IPS-18c (cell line): ENCODE measurements around the gene CILP.
"Not testable (repeated sequence)": the region's sequence is repeated elsewhere in the genome, so short reads cannot be mapped to it uniquely, and the experiment has no call there.

Experiments
- H3K4me3 ChIP-seq: 2 replicates; pipeline ENCODE4 v1.7.0; 2013; ENCODE audit warnings: low read depth, mild to moderate bottlenecking, low read length, moderate library complexity; ENCODE audit not compliant: insufficient read depth
- H3K9me3 ChIP-seq: one replicate; pipeline ENCODE4 v1.6.1; 2013; ENCODE audit warnings: mild to moderate bottlenecking, low read length, moderate library complexity; ENCODE audit not compliant: control insufficient read depth, insufficient read depth

CILP gene, protein sequence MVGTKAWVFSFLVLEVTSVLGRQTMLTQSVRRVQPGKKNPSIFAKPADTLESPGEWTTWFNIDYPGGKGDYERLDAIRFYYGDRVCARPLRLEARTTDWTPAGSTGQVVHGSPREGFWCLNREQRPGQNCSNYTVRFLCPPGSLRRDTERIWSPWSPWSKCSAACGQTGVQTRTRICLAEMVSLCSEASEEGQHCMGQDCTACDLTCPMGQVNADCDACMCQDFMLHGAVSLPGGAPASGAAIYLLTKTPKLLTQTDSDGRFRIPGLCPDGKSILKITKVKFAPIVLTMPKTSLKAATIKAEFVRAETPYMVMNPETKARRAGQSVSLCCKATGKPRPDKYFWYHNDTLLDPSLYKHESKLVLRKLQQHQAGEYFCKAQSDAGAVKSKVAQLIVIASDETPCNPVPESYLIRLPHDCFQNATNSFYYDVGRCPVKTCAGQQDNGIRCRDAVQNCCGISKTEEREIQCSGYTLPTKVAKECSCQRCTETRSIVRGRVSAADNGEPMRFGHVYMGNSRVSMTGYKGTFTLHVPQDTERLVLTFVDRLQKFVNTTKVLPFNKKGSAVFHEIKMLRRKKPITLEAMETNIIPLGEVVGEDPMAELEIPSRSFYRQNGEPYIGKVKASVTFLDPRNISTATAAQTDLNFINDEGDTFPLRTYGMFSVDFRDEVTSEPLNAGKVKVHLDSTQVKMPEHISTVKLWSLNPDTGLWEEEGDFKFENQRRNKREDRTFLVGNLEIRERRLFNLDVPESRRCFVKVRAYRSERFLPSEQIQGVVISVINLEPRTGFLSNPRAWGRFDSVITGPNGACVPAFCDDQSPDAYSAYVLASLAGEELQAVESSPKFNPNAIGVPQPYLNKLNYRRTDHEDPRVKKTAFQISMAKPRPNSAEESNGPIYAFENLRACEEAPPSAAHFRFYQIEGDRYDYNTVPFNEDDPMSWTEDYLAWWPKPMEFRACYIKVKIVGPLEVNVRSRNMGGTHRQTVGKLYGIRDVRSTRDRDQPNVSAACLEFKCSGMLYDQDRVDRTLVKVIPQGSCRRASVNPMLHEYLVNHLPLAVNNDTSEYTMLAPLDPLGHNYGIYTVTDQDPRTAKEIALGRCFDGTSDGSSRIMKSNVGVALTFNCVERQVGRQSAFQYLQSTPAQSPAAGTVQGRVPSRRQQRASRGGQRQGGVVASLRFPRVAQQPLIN

DNA sequence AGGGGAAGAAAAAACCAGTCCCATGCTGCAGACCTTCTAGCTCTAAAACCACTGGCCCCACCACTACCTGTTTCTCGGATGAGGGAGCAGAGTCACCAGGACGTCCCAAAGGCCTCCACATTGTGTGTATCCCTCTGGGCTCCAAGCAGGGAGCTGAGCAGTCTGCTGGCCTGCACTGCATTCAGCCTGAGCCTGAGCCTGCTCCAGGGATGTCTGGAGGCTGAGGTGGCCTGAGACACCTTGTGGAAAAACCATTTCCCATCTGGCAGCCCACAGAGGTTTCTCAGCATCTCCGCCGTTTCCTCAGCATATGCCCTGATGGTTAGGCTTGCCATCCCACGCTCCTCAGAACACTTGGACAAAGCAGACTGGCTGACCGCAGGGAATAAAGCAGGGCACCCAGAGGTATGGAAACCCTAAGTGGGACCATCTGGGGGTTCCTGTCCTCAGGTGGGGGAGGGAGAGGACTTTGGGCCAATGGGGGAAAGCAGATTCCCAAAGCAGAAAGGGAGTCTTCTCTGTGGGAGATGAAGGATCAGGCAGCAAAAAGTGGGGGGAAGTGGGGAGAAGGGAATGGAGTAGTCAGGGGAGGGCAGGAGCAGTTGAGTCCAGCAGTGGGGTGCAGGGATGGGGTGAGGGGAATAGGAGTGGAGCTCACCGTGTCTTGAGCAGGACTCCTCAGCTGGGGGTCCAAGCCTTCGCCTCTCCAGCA lies at the start of gene CILP:
TSS of gene CILP (minus strand) at position 704 of the 712 bp plus-strand sequence. CDS start 1,718 bp downstream, outside the sequence.
- H3K9me3 ChIP-seq = peaks cover 2% of the 10 kb centered on the region

DNA sequence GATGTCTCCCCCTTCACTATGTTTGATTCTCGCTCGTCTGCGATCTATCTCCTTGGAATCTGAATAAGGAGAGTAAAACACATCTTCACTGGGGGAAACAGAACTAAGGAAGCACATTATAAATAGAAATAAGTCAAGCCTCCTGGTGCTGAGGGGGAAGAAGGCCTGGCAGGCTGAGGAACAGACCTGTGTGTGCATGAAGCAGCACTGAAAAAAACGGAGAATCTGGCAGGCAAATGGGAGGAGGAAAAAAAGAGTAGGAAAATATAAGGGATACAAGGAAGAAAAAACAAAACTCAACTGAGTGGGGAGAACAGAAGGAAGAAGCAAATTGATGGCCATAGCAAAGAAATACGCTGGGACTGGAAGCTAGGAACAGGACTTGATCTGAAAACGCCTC lies 49.7 kb upstream of the CILP start:
- H3K4me3 ChIP-seq = no peak overlapping the region
- no peaks in the 10 kb centered on the region for H3K9me3 ChIP-seq

More for the DNA sequence above, at the start of gene CILP:
- no peak within 1 kb of the TSS for H3K4me3 ChIP-seq

DNA sequence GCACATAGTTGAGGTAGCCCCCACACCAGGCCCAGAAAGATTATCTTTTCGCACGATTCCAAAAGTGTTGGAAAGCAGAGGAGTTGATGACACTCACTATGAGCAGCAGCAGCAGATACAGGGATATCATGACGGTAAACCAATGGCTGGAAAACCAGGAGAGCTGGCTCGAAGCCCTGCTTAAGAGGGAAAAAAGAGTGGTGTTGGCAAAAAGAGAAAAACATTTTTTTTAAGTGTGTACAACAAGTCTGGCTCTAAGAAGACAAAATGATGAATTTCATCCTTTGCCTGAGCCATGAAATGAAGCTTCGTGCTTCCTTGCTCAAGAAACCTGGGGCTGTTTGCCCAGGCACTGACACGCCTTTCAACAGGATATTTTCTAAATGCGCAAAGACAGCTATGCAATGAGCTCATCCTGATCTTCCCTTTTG lies 48.1 kb upstream of the CILP start:
- Histone ChIP-seq H3K4me3 (no peak overlapping the region), H3K9me3 (no peaks in the 10 kb centered on the region)

DNA sequence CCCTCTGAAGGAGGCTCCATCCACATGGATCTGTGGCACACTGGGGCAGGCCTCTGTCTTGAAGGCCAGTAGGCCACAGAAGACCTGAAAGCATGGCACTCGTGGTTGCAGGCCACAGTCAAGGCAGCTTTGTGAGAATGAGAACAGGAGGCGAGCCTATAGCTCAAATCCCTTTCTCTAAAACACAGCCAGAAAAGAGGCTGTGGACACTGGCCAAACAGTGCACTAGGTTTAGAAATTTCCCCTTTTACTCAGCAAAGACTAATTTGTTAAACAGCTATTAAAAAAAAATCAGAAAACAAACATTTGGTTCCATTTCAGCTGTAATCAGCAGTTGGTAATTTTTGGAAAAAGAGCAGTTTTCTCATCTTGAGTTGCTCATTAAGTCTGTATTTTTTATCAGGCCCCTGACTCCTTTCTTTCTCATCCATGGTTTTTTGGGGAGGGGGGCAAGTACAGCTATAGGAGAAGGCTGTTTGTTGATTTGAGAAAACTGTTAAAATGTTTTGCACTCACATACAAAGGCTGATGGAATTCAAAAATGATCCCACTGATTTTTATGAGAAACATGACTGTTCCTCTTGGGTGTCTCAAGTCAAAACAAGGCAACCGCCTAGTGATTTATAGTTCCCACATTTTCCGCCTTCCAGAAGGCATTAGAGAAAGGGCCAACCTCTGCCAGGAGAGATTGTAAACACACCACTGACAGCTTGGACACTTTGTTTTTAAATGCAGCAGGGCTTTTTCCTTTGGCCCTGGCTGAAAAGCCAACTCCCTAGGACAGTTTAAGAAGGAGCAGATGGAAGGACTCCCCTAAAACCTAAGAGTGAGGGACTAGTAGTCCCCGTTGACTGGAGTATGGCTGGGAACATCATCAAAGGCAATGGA lies 47.3 kb upstream of the CILP start:
- H3K4me3 ChIP-seq = no peak overlapping the region
- no peaks in the 10 kb centered on the region for H3K9me3 ChIP-seq

DNA sequence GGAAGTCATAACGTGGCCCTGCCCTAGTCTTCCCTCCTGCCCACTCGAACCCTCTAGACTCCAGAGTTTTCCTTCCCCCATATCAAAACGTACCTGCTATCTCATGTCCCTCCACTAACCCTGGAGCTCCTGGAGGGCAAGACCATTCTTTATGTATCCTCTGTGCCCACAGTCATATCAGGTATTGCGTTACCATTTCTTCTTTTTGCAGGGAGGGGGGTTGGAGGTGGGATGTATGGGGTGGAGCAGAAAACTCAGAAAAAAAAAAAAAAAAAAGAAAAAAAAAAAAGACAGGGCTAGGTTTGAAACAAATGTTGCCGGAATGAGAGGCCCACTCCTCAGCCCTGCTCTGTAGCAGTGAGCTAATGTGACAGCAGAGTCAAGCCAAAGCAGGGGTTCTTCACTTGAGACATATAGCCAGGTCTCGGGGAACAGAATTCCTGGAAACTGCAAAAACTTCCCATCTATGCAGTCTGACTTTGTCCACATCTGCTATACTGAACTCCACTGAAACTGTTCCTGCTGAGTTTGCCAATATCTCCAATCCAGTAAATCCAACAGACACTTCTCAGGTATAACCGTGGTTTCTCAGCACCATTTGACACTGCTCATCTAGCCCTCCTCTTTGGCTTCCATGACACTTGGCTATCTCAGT lies 44.3 kb upstream of the CILP start:
- H3K9me3 ChIP-seq = no peaks in the 10 kb centered on the region
- H3K4me3 ChIP-seq = no peak overlapping the region

DNA sequence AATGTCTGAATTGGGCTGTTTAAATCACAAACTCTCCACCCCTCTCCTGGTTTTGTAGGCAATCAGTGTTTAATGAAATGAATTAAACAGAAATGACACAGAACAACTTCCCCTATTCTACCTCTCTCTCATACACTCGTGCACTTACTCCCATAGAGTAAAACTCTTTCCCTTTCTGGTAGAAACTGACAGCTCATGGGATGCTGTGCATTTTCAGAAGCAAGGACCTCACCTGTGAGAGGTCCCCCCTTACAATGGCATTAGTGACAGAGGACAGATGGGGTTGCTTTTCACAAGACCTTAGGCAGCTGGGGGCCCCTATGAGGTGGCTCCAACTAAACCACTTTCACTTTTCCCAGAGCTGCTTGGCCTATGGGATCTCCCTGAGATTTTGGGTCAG lies 43.5 kb upstream of the CILP start:
- no peak overlapping the region for H3K4me3 ChIP-seq
- H3K9me3 ChIP-seq = no peaks in the 10 kb centered on the region

DNA sequence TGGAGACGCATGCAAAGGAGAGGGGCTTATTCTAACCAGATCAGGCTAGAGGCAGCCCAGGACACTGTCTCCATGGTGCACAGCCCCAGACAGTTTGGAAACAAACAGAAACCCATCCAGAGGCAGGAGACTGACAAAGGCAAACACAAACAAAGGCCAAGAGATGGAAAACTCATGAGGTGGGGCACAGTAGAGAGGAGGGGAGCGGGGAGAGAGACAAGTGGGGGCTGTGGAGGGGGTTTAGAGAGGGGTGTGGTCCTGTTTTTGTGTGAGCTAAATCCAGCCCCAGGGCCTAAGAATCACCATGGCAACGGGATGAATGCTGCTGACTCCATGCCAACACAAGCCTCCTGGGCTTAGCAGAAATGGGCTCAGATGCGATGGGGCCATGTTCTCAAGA lies 43.1 kb upstream of the CILP start:
- Histone ChIP-seq H3K9me3 (no peaks in the 10 kb centered on the region), H3K4me3 (no peak overlapping the region)

DNA sequence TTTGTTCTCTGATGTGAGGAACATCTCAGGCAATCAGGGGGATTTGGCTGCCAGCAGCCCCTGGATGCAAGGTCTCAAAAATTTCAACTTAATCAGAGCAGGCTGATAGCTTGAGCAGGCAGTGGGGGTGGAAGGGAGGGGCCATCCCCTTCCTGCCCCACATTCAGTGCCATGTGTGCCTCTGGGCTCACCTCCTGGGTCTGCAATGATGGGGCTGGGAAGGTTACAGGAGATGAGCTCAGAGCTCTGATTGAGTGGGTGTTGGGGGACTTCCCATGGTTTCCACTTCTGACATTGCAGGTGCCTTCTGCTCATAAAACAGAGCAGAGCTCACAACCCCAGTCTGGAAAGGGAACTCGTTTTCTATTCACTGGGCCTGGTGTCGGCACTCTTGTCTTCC lies 38.4 kb upstream of the CILP start:
- Histone ChIP-seq H3K4me3 (no peak overlapping the region; the same call in 1 of the 2 replicates), H3K9me3 (no peaks in the 10 kb centered on the region)

DNA sequence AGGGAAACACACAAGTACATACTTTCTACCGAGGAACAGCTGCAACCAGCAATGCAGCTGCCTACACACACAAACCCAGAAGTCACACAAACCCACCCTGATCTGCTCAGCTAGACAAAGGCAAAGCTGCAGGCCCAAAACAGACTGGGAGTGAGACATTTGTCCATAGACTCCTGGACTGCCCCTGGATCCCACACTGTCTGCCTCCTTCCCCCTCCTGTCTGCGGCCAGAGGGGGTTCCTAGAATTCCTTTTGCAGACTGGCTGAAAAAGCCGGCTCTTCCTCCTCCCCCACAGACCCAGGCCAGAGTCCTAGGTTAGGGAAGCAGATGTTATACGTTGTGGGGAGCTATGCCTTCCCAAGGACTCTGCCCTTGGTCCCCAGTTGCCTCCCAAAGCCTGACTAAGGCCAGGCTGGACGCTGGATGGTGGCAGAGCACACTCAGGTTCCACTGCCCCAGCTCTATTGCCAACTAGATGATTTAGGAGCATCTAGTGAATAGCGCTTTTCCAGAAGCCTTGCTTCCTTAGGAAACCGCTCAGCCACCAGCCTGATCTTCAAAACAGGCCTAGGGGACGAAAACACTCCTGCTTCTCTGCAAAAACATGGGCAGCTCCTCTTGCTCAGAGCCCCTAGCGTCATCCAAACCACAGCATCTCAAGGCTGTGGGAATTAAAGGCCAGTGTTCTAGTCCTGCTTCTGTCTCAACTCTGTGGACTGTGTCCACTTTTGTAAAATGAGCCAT lies 37.4 kb upstream of the CILP start:
- no peak overlapping the region for H3K4me3 ChIP-seq

DNA sequence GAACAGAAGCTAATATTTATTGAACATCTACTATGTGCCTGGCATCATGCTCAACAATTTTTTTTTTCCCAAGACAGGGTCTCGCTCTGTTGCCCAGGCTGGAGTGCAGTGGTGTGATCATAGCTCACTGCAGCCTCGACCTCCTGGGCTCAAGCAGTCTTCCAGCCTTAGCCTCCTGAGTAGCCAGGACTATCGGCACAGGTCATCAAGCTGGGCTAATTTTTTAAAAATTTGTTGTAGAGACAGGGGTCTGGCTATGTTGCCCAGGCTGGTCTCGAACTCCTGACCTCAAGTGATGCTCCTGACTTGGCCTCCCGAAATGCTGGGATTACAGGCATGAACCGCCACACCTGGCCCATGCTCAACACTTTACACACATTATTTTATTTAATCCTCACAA lies 35.7 kb upstream of the CILP start:
- Histone ChIP-seq H3K9me3 (no peaks in the 10 kb centered on the region), H3K4me3 (no peak overlapping the region)

More for the DNA sequence above, 37.4 kb upstream of the CILP start:
- H3K9me3 ChIP-seq = no peaks in the 10 kb centered on the region

DNA sequence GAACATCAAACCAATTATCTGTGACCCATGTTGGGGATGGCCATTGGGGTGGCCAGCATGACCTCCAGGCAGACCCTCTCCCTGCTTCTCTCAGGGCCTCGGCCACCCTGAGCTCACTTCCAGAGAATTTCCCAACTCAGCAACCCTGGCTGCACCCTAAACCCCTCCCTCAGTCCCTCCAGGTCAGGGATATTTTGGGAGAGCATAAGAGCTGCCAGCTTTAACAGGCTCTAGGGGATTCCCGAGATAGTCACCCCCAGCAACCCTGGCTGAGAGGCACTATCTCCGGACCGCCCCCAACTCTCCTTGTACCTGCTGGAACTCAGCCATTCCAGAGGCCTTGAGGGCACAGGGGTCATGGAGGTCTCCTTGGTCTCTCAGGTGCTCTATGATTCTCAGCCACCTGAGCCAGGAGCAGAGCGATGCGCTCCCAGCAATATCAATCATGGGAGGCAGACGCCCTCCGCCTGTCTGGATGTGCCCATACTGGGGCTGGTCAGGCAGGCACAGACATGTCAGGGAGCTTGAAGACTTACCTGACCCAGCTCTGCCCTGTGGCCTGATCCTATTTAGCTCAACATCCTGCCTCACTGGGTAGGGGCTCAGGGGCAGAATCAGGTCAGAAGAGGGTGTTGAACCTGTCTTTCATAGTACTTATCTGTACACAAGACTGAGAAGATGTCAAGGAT lies 34.9 kb upstream of the CILP start:
- Histone ChIP-seq H3K4me3 (no peak overlapping the region), H3K9me3 (no peaks in the 10 kb centered on the region)

DNA sequence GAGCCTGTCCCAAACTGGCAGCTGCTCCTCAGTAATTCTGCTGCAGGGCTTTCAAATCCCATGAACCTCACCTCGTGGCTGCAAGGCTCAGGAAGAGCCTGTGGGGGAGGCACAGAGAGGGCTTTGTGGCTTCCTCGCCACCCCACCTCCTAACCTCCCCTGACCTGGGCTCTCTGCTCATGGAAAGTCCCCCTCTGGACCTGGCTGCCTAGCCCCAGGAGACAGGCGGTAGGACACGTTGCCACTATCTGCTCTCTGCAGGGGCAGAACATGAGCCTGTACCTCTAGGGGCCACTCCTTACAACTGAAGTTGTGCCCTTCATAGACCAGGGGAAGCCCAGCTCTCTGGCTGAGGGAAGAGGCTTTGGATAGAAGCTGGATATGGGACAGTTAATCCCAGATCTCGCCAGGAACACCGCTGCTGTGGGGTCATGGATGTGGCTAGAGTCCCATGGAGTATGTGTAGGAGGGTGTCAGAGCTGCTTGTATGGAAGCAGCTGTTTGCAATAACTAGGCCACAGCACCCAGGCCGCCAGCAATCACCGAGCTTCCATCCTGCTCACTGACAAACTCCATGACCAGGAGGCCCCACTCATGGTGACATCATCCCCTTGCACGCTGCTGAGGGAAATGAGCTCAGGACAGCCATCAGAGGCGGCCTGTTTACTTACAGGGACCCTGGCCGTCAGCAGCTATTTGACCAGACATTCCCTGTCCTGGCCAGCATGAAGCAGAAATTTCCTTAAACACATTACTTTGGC lies 34.0 kb upstream of the CILP start:
- Histone ChIP-seq H3K4me3 (no peak overlapping the region), H3K9me3 (no peaks in the 10 kb centered on the region)

DNA sequence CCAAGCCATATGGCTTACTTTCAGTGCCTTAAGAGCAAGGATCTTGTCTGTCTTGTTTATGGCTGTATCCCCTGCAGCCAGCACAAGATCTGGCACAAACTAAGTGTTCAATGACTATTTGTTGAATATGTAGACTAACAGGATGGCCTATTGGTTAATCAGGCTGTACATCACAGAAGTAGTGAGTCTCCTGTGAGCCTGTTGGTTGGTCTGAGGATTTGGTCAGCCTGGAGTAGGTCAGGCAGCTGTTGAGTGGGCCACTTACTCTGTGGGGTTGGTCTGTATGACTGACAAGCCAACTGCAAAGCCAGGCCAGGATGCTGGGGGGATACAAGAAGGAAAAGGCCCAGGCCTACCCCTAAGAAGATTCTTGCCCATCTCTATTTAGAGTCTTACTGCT lies 33.4 kb upstream of the CILP start:
- no peaks in the 10 kb centered on the region for H3K9me3 ChIP-seq
- H3K4me3 ChIP-seq = no peak overlapping the region

DNA sequence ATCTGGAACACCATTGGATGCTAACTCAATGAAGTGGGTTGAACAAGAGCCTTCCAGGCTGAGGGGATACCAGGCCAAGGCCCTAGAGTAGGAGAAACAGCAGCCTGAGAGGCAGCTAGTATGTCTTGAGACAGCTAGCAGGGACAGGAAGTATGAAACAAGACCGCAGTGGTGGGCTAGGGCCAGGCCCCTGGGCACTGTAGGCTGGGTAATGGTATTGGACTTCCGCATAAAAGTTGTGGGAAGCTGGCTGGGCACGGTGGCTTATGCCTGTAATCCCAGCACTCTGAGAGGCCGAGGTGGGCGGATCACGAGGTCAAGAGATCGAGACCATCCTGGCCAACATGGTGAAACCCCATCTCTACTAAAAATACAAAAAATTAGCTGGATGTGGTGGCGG lies 25.2 kb upstream of the CILP start:
- H3K4me3 ChIP-seq, H3K9me3 ChIP-seq: not testable (repeated sequence)
